ENCODE data around the gene TREX2.

Gene TREX2

GRCh38 chrX:153394612-153395011 lies 51.2 kb downstream of the TREX2 start:
- H3K9me3 Mint-ChIP-seq = no peaks in the 10 kb centered on the region
- peaks cover 18% of the 10 kb centered on the region for H3K4me1 Mint-ChIP-seq (ENCODE audit: low read depth)
- H3K27me3 Mint-ChIP-seq (ENCODE audit: low read depth) = no peaks in the 10 kb centered on the region
- H3K27ac Mint-ChIP-seq = peak overlapping the region; percentile 26
- no peak overlapping the region for H3K4me3 Mint-ChIP-seq
- no peak for DNase-seq (ENCODE audit: low spot score)
- H3K36me3 Mint-ChIP-seq (ENCODE audit: low read depth) = no peaks in the 10 kb centered on the region

Measured in T-helper 2 cell treated with Interferon-gamma antibody and Interleukin-4, amounts not matched to agents 5 μg/mL and 100 μg/mL, for 36 hours (primary cell).